Measurements from ENCODE around the gene CCAR1. TPM values are rescaled to one million over a fixed set of nuclear protein-coding genes. Genes with fewer than 3 reads are reported as not detected.

Gene CCAR1
- total and polyA plus RNA-seq, 2 of the 13 experiments (the other 11 are each of a cell fraction or from before 2014, with no cell fraction given), result 74.5 to 81.6 TPM

GRCh38 chr10:68759223-68759863, 38.3 kb downstream of the CCAR1 start:
- Histone ChIP-seq H3K36me3 (replicated peaks in 1 of 2; ENCODE audit: control insufficient read depth in 1 of 2, insufficient read depth in 2 of 2, low read length in 2 of 2) (peaks cover 15 to 62% of the 10 kb centered on the region in 2 experiments), H3K27me3 (ENCODE audit: control insufficient read depth in 1 of 2, insufficient read depth in 2 of 2, low read length in 2 of 2) (no peaks in the 10 kb centered on the region), H3K4me2 (ENCODE audit: low read depth, low read length) (no peak overlapping the region), H3K9me3 (ENCODE audit: low read length) (no peaks in the 10 kb centered on the region), H3K4me3 (replicated peaks in 1 of 3; ENCODE audit: insufficient read depth in 1 of 3, low read depth in 2 of 3, low read length in 3 of 3) (no peak overlapping the region), H3K4me1 (ENCODE audit: insufficient read depth, low read length) (peaks cover 18% of the 10 kb centered on the region), H3K27ac (ENCODE audit: extremely low read length, insufficient read depth, low read length) (peak overlapping the region; percentile 40), H3K9ac (ENCODE audit: insufficient read depth, low read depth, low read length) (no peak overlapping the region), H2AFZ (ENCODE audit: low read length) (no peak overlapping the region), H3K79me2 (ENCODE audit: insufficient read depth, low read length) (no peaks in the 10 kb centered on the region), H4K20me1 (ENCODE audit: insufficient read depth, low read length) (no peaks in the 10 kb centered on the region)
- ChIA-PET CTCF (ENCODE audit: low intra/inter-chr PET ratio, low total read pairs) (no interaction called here), POLR2A (interaction anchor here (1.7 kb wide), 1 partner anchor 38 kb away, joined by 3 read pairs; the partner anchor contains the start of gene CCAR1)
- intact Hi-C loops (cut with micrococcal nuclease; ENCODE audit: unreplicated experiment), result no loop called here
- ATAC-seq (peak; percentile 56; the same call in 2 of the 3 replicates), DNase-seq (ENCODE audit: low spot score) (no peak), FAIRE-seq (no peak)
- TF ChIP-seq HMGXB4 (CRISPR knock-in tag; IDR thresholded peaks at IDR 0.05; ENCODE audit: borderline replicate concordance in 1 of 2, low read depth in 1 of 2) (no peak), ZBTB33 (CRISPR knock-in tag; IDR thresholded peaks at IDR 0.05) (peak; percentile 78)
- no TSS peak for BruUV-seq (replicated peaks)
- in situ Hi-C loops (cut with HindIII; ENCODE audit: extremely low pct_ligation_motif_present, low pct_unique_long_range_greater_than_20kb), result no loop called here
- WGBS (ENCODE audit: low lambda C conversion rate), result 97% methylated on average over 6 of the region's 6 CpGs

Data from HepG2 (cell line).